LNCAP (cell line): ENCODE measurements around the gene PTPRR.

Source experiments
- TF ChIP-seq, protein P1 (sequence below): fragments of 450-650 bp; IDR thresholded peaks from 2 replicates; pipeline ENCODE4 v1.5.1; 2017; ENCODE audit warnings: mild to moderate bottlenecking

PTPRR gene

DNA sequence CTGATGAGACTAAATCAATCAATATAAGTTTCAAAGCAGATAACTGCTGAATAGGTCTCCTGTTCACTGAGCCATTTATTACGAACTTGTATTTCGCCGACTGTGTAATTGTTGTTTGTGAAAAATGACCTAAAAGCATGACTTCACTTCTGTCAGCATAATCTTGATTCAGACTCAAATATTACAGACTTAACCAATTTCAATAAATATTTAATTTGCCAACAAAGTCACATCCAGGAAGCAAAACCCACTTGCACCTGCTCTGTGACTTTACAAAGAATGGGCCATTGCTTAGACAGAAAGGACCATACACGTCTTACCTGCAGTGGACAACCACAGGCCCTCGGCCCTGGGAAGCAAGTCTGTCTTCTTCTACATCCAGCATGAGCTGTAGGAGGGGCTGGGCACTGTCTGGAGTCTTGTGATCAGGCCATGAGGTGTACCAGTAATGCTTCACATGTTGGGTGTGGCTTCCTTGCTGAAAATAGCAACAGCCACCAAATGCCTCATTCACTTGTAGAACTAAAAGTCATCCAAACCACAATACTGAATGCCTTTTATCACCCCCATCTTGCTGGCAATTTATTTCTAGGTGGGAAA is 259.8 kb downstream of the PTPRR start:
- TF ChIP-seq, protein P1, sequence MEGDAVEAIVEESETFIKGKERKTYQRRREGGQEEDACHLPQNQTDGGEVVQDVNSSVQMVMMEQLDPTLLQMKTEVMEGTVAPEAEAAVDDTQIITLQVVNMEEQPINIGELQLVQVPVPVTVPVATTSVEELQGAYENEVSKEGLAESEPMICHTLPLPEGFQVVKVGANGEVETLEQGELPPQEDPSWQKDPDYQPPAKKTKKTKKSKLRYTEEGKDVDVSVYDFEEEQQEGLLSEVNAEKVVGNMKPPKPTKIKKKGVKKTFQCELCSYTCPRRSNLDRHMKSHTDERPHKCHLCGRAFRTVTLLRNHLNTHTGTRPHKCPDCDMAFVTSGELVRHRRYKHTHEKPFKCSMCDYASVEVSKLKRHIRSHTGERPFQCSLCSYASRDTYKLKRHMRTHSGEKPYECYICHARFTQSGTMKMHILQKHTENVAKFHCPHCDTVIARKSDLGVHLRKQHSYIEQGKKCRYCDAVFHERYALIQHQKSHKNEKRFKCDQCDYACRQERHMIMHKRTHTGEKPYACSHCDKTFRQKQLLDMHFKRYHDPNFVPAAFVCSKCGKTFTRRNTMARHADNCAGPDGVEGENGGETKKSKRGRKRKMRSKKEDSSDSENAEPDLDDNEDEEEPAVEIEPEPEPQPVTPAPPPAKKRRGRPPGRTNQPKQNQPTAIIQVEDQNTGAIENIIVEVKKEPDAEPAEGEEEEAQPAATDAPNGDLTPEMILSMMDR = no peak

DNA sequence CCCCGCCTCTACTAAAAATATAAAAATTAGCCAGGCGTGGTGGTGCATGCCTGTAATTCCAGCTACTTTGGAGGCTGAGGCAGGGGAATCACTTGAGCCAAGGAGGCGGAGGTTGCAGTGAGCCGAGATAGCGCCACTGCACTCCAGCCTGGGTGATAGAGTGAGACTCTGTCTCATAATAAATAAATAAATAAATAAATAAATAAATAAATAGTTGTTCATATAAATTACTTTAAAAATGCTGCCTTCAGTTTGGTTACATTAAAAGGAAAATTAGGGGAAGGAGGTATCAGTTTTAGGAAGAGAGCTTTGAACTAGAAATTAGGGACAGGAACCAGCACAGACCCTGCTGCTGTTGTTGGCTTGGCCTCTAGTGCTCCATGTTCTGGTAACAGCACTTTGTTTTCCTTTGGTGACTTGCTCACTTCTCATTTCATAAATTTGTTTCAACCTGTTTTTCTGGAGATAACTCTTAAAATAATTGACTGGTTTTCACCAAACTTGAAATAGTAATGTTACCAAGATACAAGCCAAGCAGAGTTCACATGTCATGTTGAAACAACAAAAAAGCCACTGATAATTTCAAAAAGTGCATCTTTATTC is 260.4 kb downstream of the PTPRR start:
- TF ChIP-seq, protein P1 = no peak

DNA sequence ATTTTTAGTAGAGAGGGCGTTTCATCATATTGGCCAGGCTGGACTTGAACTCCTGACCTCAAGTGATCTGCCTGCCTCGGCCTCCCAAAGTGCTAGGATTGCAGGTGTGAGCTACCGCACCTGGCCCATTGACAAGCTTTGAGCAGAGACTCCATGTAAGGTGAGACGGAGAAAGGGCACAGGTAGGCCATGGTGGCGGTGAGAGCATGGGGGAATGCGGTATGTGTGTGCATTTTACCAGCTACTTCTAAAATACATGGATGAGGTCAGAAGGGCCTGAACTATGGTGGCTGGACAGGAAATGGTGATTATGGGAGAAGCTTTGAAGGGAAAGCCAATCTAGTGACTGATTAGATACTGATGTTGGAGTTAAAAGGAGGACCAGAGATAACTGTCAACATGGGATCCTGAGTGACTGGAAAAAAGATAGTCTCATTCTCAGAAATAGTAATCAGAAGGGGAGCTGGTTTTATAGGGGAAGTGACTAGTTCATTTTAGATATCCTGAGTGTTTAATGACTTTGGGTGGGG is 261.4 kb downstream of the PTPRR start:
- TF ChIP-seq, protein P1 = no peak

DNA sequence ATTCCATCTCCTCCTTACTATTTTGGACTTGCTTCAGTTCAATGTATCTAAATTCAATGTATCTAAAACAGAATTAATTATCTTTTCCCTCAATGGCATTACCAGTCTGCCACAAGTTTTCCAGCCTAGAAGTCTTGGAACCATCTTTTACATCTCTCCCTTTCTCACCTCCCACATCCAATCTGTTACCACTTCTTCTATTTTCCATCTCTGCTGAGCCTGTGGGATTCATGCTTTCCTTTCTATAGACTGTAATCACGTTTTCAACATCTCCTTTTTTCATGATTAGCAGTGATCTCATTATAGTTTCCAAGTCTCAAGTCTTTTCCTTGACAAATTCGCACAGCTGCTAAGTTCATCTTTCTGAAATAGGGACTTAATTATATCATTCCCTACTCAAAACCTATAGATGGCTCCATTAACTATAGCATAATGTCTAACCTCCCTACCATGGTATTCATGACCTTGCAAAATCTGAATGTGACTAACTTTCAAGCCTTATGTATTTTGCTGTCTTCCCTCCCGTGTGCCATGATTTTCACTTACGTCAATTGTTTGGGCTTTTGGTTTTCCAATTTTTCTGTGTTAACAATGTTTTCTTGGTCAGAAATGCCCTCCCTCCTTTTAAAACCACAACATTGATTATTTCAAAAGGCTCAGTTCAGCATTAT is 262.8 kb downstream of the PTPRR start:
- TF ChIP-seq, protein P1 = no peak

DNA sequence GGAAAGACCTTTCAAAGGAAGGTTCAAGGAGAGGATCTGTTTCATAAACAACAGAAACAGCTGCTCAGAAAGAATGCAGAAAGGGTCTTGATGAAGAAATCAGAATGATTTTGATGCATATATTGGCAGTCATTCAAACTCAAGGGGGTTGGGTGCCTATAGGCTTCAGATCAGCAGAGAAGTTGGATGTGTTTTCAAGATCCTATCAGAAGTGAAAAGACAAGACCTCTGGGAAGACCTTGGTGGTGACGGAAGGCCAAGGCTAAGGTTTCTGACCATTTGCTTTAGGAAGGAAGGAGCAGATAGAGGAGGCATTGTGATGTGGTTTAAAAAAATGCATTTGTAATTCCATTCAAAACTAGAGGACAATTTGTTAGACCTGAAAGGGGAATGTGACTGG is 268.1 kb downstream of the PTPRR start:
- TF ChIP-seq, protein P1 = no peak

DNA sequence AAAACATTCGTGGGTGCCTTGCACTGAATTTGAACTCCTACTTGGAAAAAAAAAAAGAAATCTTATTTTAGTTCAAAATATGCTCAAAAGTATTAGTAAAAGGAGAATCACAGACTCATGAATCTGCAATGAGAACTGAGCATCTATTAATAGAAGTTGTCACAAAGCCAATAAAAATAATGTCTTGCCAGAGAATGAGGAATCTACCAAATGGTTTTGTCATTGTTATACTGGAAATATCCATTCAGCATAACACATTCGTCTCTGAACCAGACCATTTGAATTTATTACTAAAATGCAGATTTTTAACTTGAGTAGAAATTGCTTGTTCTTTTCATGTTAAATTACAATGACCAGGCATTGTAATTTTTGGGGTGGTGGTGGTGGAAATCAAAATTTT is 271.7 kb downstream of the PTPRR start:
- TF ChIP-seq, protein P1 = no peak

DNA sequence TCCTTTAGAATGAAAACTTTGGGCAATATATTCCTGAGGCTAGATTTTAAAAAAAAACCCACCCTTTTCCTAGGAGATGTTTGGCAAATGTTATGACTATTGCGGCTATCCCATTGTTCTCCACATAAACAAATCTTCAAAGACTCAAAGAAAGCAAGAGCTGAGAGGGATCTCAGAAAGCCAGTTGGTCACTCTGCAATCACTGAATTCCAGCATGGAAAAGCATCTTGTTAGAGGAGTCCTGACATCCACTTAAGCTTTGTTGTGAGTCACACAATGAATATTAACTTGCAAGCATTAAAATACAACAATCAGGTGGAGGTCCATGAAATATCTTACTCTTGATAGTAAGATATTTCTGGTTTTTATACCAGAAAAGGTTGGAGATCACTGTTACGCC is 272.3 kb downstream of the PTPRR start:
- TF ChIP-seq, protein P1 = no peak
